Measurements from ENCODE around the gene MED8.

Gene MED8

GRCh38 chr1:43358121-43358745 is 31.4 kb downstream of the MED8 start:
- no peak for DNase-seq

GRCh38 chr1:43357251-43357650 is 32.3 kb downstream of the MED8 start:
- no peak for DNase-seq

- no peak for DNase-seq
Measured at GRCh38 chr1:43354936-43355335, 34.7 kb downstream of the MED8 start.

GRCh38 chr1:43354471-43354870 is 35.1 kb downstream of the MED8 start:
- no peak for DNase-seq

GRCh38 chr1:43352881-43353280 is 36.7 kb downstream of the MED8 start:
- no peak for DNase-seq

GRCh38 chr1:43352351-43352705 is 37.3 kb downstream of the MED8 start:
- DNase-seq = no peak

- no peak for DNase-seq
Measured at GRCh38 chr1:43351421-43352350, 37.9 kb downstream of the MED8 start.

- DNase-seq = no peak
Measured at GRCh38 chr1:43350976-43351375, 38.6 kb downstream of the MED8 start.

- DNase-seq = no peak
Measured at GRCh38 chr1:43349594-43350306, 39.9 kb downstream of the MED8 start.

- peak; percentile 36 for DNase-seq
Measured at GRCh38 chr1:43348809-43349593, 40.6 kb downstream of the MED8 start.

- DNase-seq = no peak
Measured at GRCh38 chr1:43348343-43348808, 41.2 kb downstream of the MED8 start.

GRCh38 chr1:43346636-43347035 is 43.0 kb downstream of the MED8 start:
- DNase-seq = no peak

- no peak for DNase-seq
Measured at GRCh38 chr1:43345120-43345519, 44.5 kb downstream of the MED8 start.

- no peak for DNase-seq
Measured at GRCh38 chr1:43344267-43344850, 45.2 kb downstream of the MED8 start.

GRCh38 chr1:43340559-43340958 is 49.0 kb downstream of the MED8 start:
- no peak for DNase-seq

- no peak for DNase-seq
Measured at GRCh38 chr1:43339584-43340232, 49.9 kb downstream of the MED8 start.

- DNase-seq = no peak
Measured at GRCh38 chr1:43338001-43338400, 51.6 kb downstream of the MED8 start.

- DNase-seq = no peak
Measured at GRCh38 chr1:43337588-43337987, 52.0 kb downstream of the MED8 start, which contains the start of gene MPL. Gene MPL (plus strand): TSS chr1:43337818. CDS start chr1:43337849, 31 bp downstream.

- DNase-seq = no peak
Measured at GRCh38 chr1:43334453-43335205, 55.0 kb downstream of the MED8 start.
